ENCODE data around the gene CRYBG2. TPM values are rescaled to one million over a fixed set of nuclear protein-coding genes. Genes with fewer than 3 reads are reported as not detected.
"Not testable (repeated sequence)": the region's sequence is repeated elsewhere in the genome, so short reads cannot be mapped to it uniquely, and the experiment has no call there.

CRYBG2 gene
- total RNA-seq, 1 donor from 2014 or later, result 2.8 TPM

GRCh38 chr1:26297057-26297790 lies 56.7 kb downstream of the CRYBG2 start:
- H3K4me3 ChIP-seq (ENCODE audit: low read depth, low read length), result no peak overlapping the region
- TF ChIP-seq CTCF (conservative IDR thresholded peaks at IDR 0.05; ENCODE audit: low read depth, low read length), result no peak
- DNase-seq (ENCODE audit: low read depth), result no peak

GRCh38 chr1:26296340-26297056 lies 57.4 kb downstream of the CRYBG2 start:
- no peak for DNase-seq (ENCODE audit: low read depth)
- no peak for TF ChIP-seq CTCF (conservative IDR thresholded peaks at IDR 0.05; ENCODE audit: low read depth, low read length)
- H3K4me3 ChIP-seq (ENCODE audit: low read depth, low read length), result no peak overlapping the region

- no peak for TF ChIP-seq CTCF (conservative IDR thresholded peaks at IDR 0.05; ENCODE audit: low read depth, low read length)
- no peak for DNase-seq (ENCODE audit: low read depth)
- H3K4me3 ChIP-seq (ENCODE audit: low read depth, low read length), result no peak overlapping the region
Measured at GRCh38 chr1:26295194-26296138, 58.5 kb downstream of the CRYBG2 start.

- no peak for TF ChIP-seq CTCF (conservative IDR thresholded peaks at IDR 0.05; ENCODE audit: low read depth, low read length)
- H3K4me3 ChIP-seq (ENCODE audit: low read depth, low read length), result no peak overlapping the region
- DNase-seq (ENCODE audit: low read depth), result no peak
Measured at GRCh38 chr1:26293911-26294463, 59.9 kb downstream of the CRYBG2 start.

- not testable (repeated sequence) for H3K4me3 ChIP-seq (ENCODE audit: low read depth, low read length); DNase-seq (ENCODE audit: low read depth)
Measured at GRCh38 chr1:26292735-26293134, 61.2 kb downstream of the CRYBG2 start.

- no peak for DNase-seq (ENCODE audit: low read depth)
Measured at GRCh38 chr1:26291939-26292338, 62.0 kb downstream of the CRYBG2 start.

More at GRCh38 chr1:26291939-26292338, 62.0 kb downstream of the CRYBG2 start:
- no peak overlapping the region for H3K4me3 ChIP-seq (ENCODE audit: low read depth, low read length)
- TF ChIP-seq CTCF (conservative IDR thresholded peaks at IDR 0.05; ENCODE audit: low read depth, low read length), result no peak
